Fibroblast of skin of left quadriceps (primary cell): ENCODE results near the gene PRAMEF9.
"Not testable (repeated sequence)": the region's sequence is repeated elsewhere in the genome, so short reads cannot be mapped to it uniquely, and the experiment has no call there.

Experiments
- DNase-seq, 2 experiments: peaks; one replicate each; pipeline ENCODE4 v3.0.0-alpha.2; 2013; ENCODE audit warnings: low read depth in 2 of 2

PRAMEF9 gene

DNA sequence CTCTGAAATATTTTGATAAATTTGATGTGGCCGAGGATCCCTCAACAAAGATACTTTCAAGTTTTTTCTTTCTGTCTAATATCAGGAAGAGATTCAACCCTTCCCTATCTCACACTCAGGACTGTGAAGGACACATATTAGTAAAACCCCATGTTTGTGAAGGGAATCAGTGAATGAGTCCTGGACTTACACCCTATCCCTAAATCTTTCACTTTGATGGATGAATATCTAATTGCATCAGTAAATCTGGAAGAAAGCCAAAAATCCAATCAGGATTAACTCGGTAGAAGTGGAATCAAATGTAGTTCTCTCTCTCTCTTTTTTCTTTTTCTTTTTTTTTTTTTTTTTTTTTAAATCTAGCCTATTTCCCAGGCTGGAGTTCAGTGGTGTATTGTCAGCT lies at the start of gene PRAMEF9:
TSS of gene PRAMEF9 (plus strand) at position 301 of the 400 bp plus-strand sequence. CDS start 3,433 bp downstream, outside the sequence.
- DNase-seq, result not testable (repeated sequence)

DNA sequence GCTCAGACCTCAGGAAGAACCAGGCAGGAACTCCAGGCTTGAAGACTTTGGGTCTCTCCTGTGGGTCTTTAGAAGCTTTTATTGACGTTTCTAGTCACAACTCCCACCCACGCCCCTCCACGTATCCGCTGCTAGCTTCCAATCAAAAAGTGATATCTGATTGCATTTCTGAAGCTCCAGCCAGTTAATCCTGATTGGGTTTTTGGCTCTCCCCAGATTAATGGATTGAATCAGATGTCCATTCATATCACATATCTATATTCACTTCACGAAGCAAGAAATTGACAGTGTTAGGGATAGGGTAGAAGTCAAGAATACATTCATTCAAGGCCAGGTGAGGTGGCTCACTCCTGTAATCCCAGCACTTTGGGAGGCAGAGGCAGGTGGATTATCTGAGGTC lies 15.7 kb upstream of the PRAMEF9 start, which contains the start of gene PRAMEF26:
TSS of gene PRAMEF26 (minus strand) at position 101 of the 400 bp plus-strand sequence. CDS start 2,914 bp downstream, outside the sequence.
- DNase-seq, result not testable (repeated sequence)

DNA sequence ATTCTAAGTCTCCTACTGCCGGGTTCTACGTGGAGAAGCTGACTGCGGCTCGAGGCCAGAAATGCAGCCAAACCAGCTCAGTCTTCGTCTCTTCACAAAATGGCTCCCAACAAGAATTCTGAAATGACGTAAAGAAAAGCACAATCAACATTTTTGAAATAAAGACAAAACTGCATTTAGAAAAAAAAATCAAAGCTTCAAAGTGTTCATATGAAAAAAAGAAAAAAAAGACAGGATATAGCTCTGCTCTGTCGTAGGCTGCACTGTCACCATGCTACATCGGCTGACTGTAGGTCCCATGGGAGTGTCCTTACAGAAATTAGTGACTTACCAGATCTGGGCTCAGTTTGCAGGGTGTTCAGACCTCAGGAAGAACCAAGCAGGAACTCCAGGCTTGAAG lies 6.1 kb upstream of the PRAMEF9 start, which contains the start of gene HNRNPCL4:
TSS of gene HNRNPCL4 (minus strand) at position 101 of the 400 bp plus-strand sequence. CDS start 164 bp downstream, outside the sequence.
- not testable (repeated sequence) for DNase-seq

DNA sequence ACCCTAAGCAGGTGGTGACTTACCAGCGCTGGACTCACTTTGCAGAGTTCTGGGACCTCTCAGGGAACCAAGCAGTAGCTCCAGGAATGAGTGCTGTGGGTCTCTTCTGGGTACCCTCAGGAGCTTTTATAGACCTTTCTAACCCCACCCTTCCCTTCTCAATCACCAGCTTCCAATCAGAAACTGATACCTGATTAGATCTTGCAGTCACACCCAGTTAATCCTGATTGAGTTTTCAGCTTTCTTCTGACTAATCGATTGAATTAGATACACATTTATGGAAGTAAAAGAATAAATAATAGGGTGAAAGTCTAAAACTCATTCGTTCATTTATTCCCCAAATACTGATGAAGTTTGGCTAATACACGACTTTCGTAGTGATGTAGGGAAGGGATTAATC lies 29.7 kb downstream of the PRAMEF9 start, which contains the start of gene PRAMEF13:
TSS of gene PRAMEF13 (minus strand) at position 101 of the 400 bp plus-strand sequence. CDS start 1,820 bp downstream, outside the sequence.
- DNase-seq, result not testable (repeated sequence)

DNA sequence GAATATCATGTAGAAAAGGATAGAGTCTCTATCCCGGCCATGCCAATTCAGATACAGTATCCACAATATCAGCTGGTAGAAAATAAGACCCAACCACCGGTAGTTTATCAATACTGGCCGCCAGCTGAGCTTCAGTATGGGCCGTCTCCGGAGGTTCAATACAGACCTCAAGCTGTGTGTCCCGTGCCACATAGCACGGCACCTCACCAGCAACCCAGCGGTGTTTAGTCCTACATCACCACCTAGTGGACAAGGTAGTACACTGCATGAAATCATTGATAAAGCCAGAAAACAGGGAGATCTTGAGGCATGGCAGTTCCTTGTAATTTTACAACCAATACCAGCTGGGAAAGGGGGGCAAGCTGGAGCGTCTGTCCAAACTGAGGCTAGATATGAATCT lies 37.1 kb downstream of the PRAMEF9 start:
- not testable (repeated sequence) for DNase-seq

DNA sequence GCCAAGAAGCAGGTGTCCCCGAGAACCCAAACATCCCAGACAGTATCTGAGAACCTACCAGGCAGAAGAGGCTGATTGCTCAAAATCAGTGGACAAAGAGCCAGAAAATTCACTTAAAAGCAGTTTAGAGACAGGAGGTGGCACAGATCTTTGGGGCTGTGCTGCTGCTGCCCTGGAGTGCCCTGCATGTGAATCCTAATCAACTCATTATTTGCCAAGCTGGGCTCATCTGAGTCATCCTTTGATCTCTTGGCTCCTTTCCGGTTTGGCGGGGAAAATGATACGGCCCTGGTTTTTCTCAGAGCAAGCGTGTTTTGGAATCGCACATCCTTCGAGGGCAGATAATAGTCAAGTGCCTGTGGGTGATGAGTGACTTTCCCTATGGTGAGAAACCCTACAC lies 45.0 kb downstream of the PRAMEF9 start:
- DNase-seq, result not testable (repeated sequence)

DNA sequence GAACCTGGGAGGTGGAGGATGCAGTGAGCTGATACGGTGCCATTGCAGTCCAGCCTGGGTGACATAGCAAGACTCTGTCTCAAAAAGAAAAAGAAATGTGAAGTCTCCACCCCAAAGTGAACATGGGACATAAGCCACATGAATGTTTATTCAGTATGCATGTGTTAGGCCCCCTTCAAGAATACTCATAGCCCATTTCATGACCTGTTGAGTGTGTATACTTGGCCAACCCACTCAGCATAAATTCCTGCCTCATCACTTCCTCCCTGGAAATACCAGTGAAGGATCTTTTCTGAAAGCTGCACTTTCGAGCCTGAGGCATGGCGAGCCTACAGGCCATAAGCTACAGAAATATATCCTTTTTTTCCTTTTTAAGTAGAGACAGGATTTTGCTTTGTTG lies 47.6 kb downstream of the PRAMEF9 start:
- DNase-seq, result not testable (repeated sequence)

DNA sequence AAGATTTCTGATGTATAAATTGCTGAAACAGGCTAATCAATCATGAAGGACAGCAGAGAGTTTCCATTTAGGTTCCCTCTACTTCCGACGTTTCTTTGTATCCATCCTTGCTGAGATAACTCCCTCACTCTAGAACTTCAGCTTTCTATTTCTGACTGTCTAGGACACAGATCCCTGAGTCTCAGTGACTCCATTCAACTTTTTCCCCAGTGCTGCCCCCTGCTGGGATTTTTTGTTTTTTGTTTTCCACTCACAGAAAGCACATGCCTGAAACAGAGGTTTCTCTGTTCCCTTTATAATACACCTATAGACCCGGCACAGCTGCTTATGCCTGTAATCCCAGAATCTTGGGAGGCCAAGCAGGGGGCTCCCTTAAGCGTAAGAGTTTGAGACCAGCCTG lies 51.1 kb downstream of the PRAMEF9 start:
- not testable (repeated sequence) for DNase-seq

DNA sequence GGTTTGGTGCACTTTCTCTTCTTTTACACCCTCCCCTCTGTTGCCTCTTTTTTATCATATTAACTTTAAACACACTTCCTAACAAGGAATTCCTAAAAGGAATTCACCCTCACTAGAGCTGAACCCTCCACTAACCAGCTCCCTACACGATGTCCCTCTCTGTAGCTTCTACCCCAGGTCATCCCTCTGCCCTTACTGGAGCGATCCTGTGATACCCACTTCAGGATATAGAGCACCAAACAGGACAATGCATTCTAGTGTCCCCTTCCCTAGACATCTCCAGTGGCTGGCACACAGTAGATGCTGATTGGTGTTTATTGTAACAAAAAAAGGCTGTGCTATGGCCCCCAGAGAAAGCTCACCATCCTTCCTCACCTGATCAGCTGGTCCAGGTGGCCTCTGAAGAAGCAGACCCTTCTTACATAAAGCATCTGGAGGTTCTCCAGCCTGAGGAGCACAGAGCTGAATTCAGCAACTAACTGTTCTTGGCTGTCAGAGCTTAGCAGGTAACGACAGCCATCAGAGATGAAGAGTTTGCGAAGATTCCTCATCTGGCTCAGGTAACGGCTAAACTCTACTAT lies 52.9 kb downstream of the PRAMEF9 start:
- no peak for DNase-seq

DNA sequence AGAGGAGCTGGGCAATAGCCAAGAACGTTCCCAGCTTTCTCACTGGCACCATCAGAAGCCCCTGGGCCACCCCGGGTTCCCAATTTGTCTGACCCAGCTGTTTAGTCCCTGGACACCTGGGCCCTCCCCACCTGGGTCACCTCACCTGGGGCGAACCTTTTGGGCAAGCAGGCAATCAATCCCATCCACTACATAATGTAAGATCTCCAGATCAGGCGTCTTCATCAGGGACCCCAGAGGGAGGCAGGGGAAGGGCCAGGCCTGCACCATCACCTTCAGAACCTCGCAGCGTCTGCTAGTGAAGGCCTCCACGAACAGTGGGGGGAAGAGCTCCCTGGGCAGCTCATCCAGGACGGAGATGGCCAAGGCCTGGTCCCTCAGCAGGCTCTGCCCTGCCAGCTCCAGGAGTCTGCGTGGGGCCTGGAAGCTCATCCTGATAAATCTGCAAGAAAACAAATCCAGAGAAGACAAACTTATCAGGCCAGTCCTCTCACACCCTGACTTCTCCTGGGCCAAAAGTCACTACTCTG lies 54.1 kb downstream of the PRAMEF9 start, which contains the start of gene PRAMEF18:
TSS of gene PRAMEF18 (minus strand) at position 480 of the 530 bp plus-strand sequence. CDS start at position 432, 48 bp downstream.
- DNase-seq, result not testable (repeated sequence)

DNA sequence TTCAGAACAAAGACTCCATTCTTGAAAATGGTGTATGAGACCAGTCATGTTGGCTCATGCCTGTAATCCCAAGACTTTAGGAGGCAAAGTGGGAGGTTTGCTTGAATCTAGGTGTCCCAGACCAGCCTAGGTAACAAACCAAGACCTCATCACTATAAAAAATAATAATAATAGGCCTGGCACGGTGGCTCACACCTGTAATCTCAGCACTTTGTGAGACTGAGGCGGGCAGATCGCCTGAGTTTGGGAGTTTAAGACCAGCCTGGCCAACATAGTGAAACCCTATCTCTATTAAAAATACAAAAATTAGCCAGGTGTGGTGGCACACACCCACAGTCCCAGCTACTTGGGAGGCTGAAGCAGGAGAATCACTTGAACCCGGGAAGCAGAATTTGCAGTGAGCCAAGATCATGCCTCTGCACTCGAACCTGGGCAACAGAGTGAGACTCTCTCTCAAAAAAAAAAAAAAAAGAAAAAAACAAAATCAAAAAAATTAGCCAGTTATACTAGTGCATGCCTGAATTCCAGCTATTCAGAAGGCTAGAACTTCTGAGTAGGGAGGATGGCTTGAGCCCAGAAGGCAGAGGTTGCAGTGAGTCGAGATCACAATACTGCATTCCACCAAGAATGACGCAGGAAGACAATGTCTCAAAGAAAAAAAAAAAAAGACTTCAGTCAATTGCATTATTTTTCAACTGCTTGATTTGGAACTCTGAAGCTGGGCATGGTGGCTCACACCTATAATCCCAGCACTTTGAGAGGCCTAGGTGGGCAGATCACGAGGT lies 55.8 kb downstream of the PRAMEF9 start:
- DNase-seq, result not testable (repeated sequence)

DNA sequence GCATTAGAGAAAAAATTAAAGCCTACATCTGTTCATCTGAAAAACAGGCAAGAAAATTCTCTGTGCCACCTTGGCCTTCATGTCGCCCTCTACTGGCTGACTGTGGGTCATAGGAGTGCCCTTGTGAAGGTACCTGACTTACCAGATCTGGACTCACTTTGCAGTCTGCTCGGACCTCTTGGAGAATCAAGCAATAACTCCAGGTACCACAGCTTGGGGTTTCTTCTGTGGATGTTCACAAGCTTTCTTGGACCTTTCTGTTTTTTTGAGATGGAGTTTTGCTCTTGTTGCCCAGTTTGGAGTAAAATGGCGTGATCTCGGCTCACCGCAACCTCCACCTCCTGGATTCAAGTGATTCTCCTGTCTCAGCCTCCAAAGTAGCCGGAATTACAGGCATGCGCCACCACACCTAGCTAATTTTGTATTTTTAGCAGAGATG lies 56.7 kb downstream of the PRAMEF9 start:
- no peak for DNase-seq
